ENCODE measurements around the gene GALNT10. TPM values are rescaled to one million over a fixed set of nuclear protein-coding genes. Genes with fewer than 3 reads are reported as not detected.

Gene GALNT10
- polyA plus RNA-seq, 4 donors, result 24.9 to 29.2 (median 25.9) TPM

DNA sequence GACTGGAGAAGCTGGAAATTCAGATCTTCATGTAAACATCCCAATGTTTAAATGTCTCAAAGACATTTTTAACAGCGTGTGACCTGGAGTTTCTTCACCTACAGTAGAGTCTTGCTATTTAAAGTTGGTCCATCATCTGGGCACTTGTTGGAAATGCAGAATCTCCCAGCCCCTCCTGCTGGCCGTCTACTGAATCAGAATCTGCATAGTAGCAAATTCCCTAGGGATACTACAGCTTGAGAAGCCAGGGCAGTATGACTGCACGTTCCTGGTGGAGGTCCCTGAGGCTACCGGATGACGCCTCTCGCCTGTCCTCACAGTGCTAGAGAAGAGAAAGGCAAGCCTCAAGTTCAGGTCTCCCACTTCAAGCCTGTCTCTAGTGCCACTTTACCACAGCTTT lies 271.0 kb downstream of the GALNT10 start:
- DNase-seq (ENCODE audit: low read depth in 4 of 4, low spot score in 2 of 4), result no peak

DNA sequence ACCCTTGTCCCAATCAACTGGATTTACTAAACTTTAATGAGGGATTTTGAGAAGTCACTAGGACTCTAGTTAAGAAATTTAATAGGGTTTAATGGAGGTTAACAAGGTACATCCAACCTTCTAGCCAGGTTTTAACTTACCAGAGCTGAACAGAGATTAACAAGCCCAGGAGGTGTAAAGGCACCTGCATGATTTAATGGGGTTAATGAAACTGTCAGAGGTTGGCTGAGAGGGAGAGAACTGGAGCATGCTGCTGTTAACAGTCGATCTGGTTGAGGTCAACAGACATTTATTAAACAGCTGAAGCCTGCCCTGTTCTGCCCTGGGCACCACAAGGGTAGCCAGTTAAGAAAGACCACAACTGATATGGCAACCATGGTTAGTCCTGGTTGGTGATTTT lies 273.9 kb downstream of the GALNT10 start:
- no peak for DNase-seq (ENCODE audit: low read depth in 4 of 4, low spot score in 2 of 4)

DNA sequence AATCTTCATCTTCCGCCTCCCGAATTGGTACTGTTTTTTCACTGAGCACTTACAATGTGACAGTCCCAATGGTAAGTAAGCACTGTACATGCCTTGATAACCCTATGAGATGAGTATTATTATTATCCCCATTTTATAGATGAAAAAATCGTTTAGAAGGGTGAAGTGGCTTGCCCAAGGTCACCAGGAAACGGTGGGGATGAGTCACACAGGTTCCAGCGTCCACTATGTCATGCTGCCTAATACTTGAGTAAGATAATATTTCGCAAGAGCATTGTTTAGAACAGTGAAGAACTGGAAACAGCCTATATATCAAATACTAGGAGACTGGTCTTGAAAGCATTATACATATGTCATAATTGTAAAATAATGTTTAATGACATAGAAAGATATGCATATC lies 274.6 kb downstream of the GALNT10 start:
- no peak for DNase-seq (ENCODE audit: low read depth in 4 of 4, low spot score in 2 of 4)

DNA sequence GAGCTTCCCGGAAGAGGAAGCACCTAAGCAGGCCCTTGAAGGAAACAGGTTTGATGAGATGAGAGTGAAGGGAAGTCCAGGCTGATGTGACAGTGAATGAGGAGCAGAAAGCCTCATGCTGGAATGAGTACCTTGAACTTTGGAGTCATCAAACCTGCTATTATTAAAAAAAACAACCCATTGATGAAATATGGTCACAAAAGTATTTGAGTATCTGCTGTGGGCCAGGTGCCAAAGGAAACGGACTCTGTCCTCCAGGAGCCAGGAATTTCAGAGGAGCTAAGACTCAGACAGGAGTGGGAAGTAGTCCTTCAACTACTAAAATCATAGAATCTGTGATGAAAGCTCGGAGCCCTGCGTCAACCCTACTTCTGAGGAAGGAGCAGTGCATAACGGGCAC lies 275.6 kb downstream of the GALNT10 start:
- no peak for DNase-seq (ENCODE audit: low read depth in 4 of 4, low spot score in 2 of 4)

DNA sequence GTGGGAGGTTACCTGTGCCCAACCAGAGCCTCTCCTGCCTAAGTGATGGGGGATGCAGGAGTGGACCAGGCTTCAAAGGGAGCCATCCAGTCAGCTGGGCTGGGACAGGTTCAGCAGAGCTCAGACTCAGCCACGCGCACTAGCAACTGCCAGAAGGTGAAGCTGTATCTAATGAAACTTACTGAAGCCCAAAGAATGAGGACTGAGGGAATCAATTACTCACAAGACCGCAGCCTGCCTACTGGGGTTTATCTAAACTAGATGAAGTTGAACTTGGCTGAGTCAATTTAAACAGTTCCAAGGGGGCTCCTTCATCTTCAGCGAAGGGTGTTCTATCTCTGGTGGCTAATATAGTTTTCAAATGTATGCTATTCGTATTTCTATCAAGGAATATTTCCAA lies 276.1 kb downstream of the GALNT10 start:
- no peak for DNase-seq (ENCODE audit: low read depth in 4 of 4, low spot score in 2 of 4)

DNA sequence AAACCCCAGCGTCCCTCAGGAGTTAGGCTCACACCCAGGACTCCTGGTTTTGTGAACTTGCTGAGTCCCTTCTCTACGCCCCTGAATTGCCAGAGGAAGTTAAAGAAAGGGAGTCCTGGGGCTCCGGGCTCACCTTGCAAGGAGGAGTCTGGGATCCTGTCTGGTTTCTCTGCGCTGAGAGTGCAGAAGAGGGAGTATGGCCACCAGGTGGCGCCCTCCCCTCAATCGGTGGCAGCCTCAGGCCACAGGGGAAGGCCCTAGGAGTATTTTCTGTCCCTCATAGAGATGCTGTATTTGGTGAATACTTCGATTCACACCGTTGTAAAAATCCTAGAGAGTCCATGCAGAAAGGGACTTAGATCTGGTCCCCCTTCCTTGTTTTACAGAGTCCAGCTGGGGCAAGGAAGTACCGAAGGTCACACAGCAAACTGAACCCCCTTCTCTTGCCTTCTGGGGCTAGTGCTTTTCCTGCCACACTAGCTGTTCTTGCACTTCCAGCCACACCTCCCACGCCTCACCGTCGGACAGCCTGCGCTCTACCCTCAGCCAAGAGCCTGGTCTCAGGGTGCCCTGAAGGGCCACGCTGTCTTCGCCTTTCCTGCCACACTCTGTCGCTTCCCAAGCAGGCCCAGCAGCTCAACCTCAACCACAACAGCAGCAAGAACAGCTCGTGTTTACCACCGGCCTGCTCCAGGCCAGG lies 277.3 kb downstream of the GALNT10 start:
- DNase-seq (ENCODE audit: low read depth in 4 of 4, low spot score in 2 of 4), result no peak

DNA sequence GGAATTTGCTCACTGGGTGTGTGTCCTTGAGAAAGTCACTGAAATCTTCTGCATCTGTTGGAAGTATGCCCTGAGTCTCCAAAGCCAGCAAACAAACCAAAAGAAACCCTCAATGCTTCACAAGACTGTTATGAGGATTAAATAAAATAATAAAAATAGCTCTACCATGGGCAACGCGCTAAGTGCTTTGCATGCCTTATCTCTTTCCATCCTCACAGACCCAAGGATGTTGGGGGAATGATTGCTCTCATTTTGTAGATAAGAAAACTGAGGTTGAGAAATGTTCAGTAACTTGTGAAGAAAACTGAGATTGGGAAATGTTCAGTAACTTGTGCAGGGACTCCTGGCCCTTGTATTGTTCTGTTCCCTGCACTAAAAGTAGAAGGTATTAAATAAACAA lies 279.6 kb downstream of the GALNT10 start:
- no peak for DNase-seq (ENCODE audit: low read depth in 4 of 4, low spot score in 2 of 4)

Other genes with a start within 250 kb of the GALNT10 start
- gene FAM114A2, start 151.8 kb upstream of the GALNT10 start, polyA plus RNA-seq (ENCODE audit: insufficient read length in 4 of 4), result 10 to 100 TPM; 32.2 to 38.7 (median 34.5) TPM
- gene MFAP3, start 151.8 kb upstream of the GALNT10 start, polyA plus RNA-seq (ENCODE audit: insufficient read length in 4 of 4), result 10 to 100 TPM; 39.0 to 48.3 (median 45.7) TPM

Measured in left renal cortex interstitium (tissue), 4 donors.